GM12892 (cell line): ENCODE data around the gene CCNB3.

ENCODE experiments used
- POLR2A ChIP-seq: IDR thresholded peaks from 2 replicates; pipeline ENCODE4 v1.6.1; 2011; ENCODE audit warnings: low read depth, low read length, control low read depth
- POLR2AphosphoS5 ChIP-seq: IDR thresholded peaks from 2 replicates; pipeline ENCODE4 v1.6.1; 2011; ENCODE audit warnings: low read depth, low read length, control low read depth
- TAF1 ChIP-seq: IDR thresholded peaks from 2 replicates; pipeline ENCODE4 v1.6.1; 2011; ENCODE audit warnings: low read depth, mild to moderate bottlenecking, control low read depth, low read length, borderline replicate concordance

GRCh38 chrX:50386520-50386919 is 182.0 kb downstream of the CCNB3 start:
- no peak for TF ChIP-seq POLR2A
- TF ChIP-seq POLR2AphosphoS5 = no peak
- TF ChIP-seq TAF1 = no peak
